ENCODE results near the gene DNAJC8. TPM values are rescaled to one million over a fixed set of nuclear protein-coding genes. Genes with fewer than 3 reads are reported as not detected.

The DNAJC8 gene
- total RNA-seq, 1 donor from 2014 or later = 71.1 TPM

GRCh38 chr1:28200234-28200873 is 32.5 kb downstream of the DNAJC8 start:
- DNase-seq (ENCODE audit: low read depth) = no peak

- no peak for DNase-seq (ENCODE audit: low read depth)
Measured at GRCh38 chr1:28199328-28200233, 33.2 kb downstream of the DNAJC8 start.

- no peak for DNase-seq (ENCODE audit: low read depth)
Measured at GRCh38 chr1:28197682-28198415, 35.0 kb downstream of the DNAJC8 start.

GRCh38 chr1:28196330-28196729 is 36.5 kb downstream of the DNAJC8 start:
- DNase-seq (ENCODE audit: low read depth) = no peak

GRCh38 chr1:28195780-28196179 is 37.0 kb downstream of the DNAJC8 start:
- DNase-seq (ENCODE audit: low read depth) = no peak

GRCh38 chr1:28194326-28195035 is 38.3 kb downstream of the DNAJC8 start:
- DNase-seq (ENCODE audit: low read depth) = no peak

GRCh38 chr1:28193701-28194161 is 39.1 kb downstream of the DNAJC8 start:
- DNase-seq (ENCODE audit: low read depth) = peak; percentile 67

- no peak for DNase-seq (ENCODE audit: low read depth)
Measured at GRCh38 chr1:28190996-28191645, 41.7 kb downstream of the DNAJC8 start.

GRCh38 chr1:28190337-28190979 is 42.4 kb downstream of the DNAJC8 start:
- DNase-seq (ENCODE audit: low read depth) = no peak

- DNase-seq (ENCODE audit: low read depth) = no peak
Measured at GRCh38 chr1:28185071-28185470, 47.8 kb downstream of the DNAJC8 start.

- no peak for DNase-seq (ENCODE audit: low read depth)
Measured at GRCh38 chr1:28180306-28181305, 52.2 kb downstream of the DNAJC8 start.

- DNase-seq (ENCODE audit: low read depth) = no peak
Measured at GRCh38 chr1:28178690-28179485, 53.9 kb downstream of the DNAJC8 start.

GRCh38 chr1:28176492-28177470 is 56.0 kb downstream of the DNAJC8 start, which contains the start of gene PTAFR:
Gene PTAFR (minus strand): TSS chr1:28176690. CDS start chr1:28151021, 25,669 bp downstream.
- no peak for DNase-seq (ENCODE audit: low read depth)

GRCh38 chr1:28175955-28176485 is 56.8 kb downstream of the DNAJC8 start:
- DNase-seq (ENCODE audit: low read depth) = no peak

- DNase-seq (ENCODE audit: low read depth) = no peak
Measured at GRCh38 chr1:28173980-28174297, 58.9 kb downstream of the DNAJC8 start.

- DNase-seq (ENCODE audit: low read depth) = no peak
Measured at GRCh38 chr1:28173151-28173979, 59.5 kb downstream of the DNAJC8 start.

Data from renal cortical epithelial cell (primary cell).